HCT116 (cell line): Measurements from ENCODE around the gene CDH5. TPM values are rescaled to one million over a fixed set of nuclear protein-coding genes. Genes with fewer than 3 reads are reported as not detected.

ENCODE experiments used
- ATAC-seq: fragments of 200-7000 bp; cut with Tn5 transposase; 2 replicates; pipeline ENCODE4 v1.9.1; 2020; ENCODE audit warnings: mild to moderate bottlenecking, moderate library complexity
- BruUV-seq: library from RNA; stranded (reverse); fragments of 400-500 nt; replicated peaks from 2 replicates; lab custom pipeline; 2021; lab: Mats Ljungman, UMichigan
- CTCF ChIA-PET: fragments of 300-600 bp; sonication (Branson Sonifier 250); formaldehyde crosslinking; loops from one replicate; lab custom pipeline; 2021; ENCODE audit warnings: antibody characterized with exemption; lab: Charles Lee
- POLR2A ChIA-PET: fragments of 300-600, 350-600 bp; sonication (Branson Sonifier 250); formaldehyde crosslinking; loops from one replicate; lab custom pipeline; 2021; ENCODE audit warnings: antibody characterized with exemption; lab: Charles Lee
- RAD21 ChIA-PET, 2 experiments: fragments of 300-600 bp; sonication (Branson Sonifier 250); formaldehyde crosslinking; loops; one replicate each; lab custom pipeline; 2023; ENCODE audit warnings: low total read pairs in 2 of 2; ENCODE audit not compliant: uncharacterized antibody in 2 of 2, unreplicated experiment in 2 of 2, low non-redundant PET in 1 of 2; lab: Charles Lee
- DNase-seq: peaks from one replicate; pipeline ENCODE4 v3.0.0-alpha.2; 2010; ENCODE audit warnings: low read depth, low spot score
- H2AFZ ChIP-seq: fragments of 200-600 bp; shearing (Covaris generic), sonication (generic); 2 replicates; pipeline ENCODE4 v1.6.1; 2017; ENCODE audit warnings: low read depth, mixed run types, mixed read lengths, antibody characterized with exemption, low read length; ENCODE audit not compliant: poor library complexity, severe bottlenecking
- H3K27ac ChIP-seq: 2 replicates; pipeline ENCODE4 v1.5.1; 2012; ENCODE audit warnings: low read depth, low read length
- H3K27me3 ChIP-seq: fragments of 200-600 bp; sonication (generic); 2 replicates; pipeline ENCODE4 v1.6.1; 2016; ENCODE audit warnings: mixed run types, low read length, mixed read lengths; ENCODE audit not compliant: insufficient read depth
- H3K36me3 ChIP-seq, 2 experiments: fragments of 200-500 bp in 1 of 2; fragments of 200-600 bp in 1 of 2; sonication (Bioruptor generic) in 1 of 2; sonication (generic) in 1 of 2; 2 replicates each; pipeline versions ENCODE4 v1.5.1 to v1.6.1; 2014 to 2016; ENCODE audit warnings: low read length in 2 of 2, inconsistent platforms in 1 of 2, mixed read lengths in 1 of 2, mixed run types in 1 of 2; ENCODE audit not compliant: insufficient read depth in 2 of 2, control insufficient read depth in 1 of 2
- H3K4me1 ChIP-seq, 2 experiments: fragments of 200-600 bp in 1 of 2; sonication (generic) in 1 of 2; 2 replicates each; pipeline versions ENCODE4 v1.5.1 to v1.6.1; 2012 to 2017; ENCODE audit warnings: low read length in 2 of 2, inconsistent platforms in 1 of 2, mild to moderate bottlenecking in 1 of 2, mixed read lengths in 1 of 2, mixed run types in 1 of 2, moderate library complexity in 1 of 2; ENCODE audit not compliant: insufficient read depth in 2 of 2, control insufficient read depth in 1 of 2
- H3K4me2 ChIP-seq: fragments of 200-600 bp; sonication (generic); 2 replicates; pipeline ENCODE4 v1.6.1; 2017; ENCODE audit warnings: mixed run types, low read length, mixed read lengths
- H3K4me3 ChIP-seq, 2 experiments: fragments of 200-600 bp in 1 of 2; sonication (generic) in 1 of 2; replicated peaks in 1 of 2; 2 replicates each; pipeline ENCODE4 v1.5.1; 2011 to 2016; ENCODE audit warnings: low read length in 2 of 2, control low read depth in 1 of 2, low read depth in 1 of 2, mild to moderate bottlenecking in 1 of 2, mixed read lengths in 1 of 2, mixed run types in 1 of 2
- H3K79me2 ChIP-seq: fragments of 200-600 bp; sonication (generic); 2 replicates; pipeline ENCODE4 v1.6.1; 2017; ENCODE audit warnings: mild to moderate bottlenecking, mixed run types, low read length, moderate library complexity, mixed read lengths; ENCODE audit not compliant: insufficient read depth
- H3K9ac ChIP-seq: fragments of 200-600 bp; sonication (generic); 2 replicates; pipeline ENCODE4 v1.6.1; 2016; ENCODE audit warnings: low read length, mixed read lengths
- H3K9me2 ChIP-seq: fragments of 200-600 bp; sonication (generic), shearing (Covaris generic); 2 replicates; pipeline ENCODE4 v1.6.1; 2017; ENCODE audit warnings: mixed run types, mild to moderate bottlenecking, moderate library complexity; ENCODE audit not compliant: insufficient read depth
- H3K9me3 ChIP-seq, 2 experiments: fragments of 200-500 bp in 1 of 2; fragments of 200-600 bp in 1 of 2; sonication (Bioruptor generic) in 1 of 2; sonication (generic) in 1 of 2; 2 replicates each; pipeline ENCODE4 v1.6.1; 2014 to 2017; ENCODE audit warnings: low read length in 2 of 2, mixed read lengths in 2 of 2, inconsistent platforms in 1 of 2, low read depth in 1 of 2, mild to moderate bottlenecking in 1 of 2, mixed run types in 1 of 2, moderate library complexity in 1 of 2; ENCODE audit not compliant: control insufficient read depth in 1 of 2, insufficient read depth in 1 of 2
- H4K20me1 ChIP-seq: fragments of 200-600 bp; sonication (generic), shearing (Covaris generic); 2 replicates; pipeline ENCODE4 v1.6.1; 2017; ENCODE audit warnings: mixed run types, mild to moderate bottlenecking, moderate library complexity; ENCODE audit not compliant: insufficient read depth
- CBX3 ChIP-seq: IDR thresholded peaks from 2 replicates; pipeline ENCODE4 v1.6.1; 2012; ENCODE audit warnings: low read depth
- CEBPB ChIP-seq: IDR thresholded peaks from 2 replicates; pipeline ENCODE4 v1.6.1; 2012; ENCODE audit warnings: low read depth
- POLR2A ChIP-seq: IDR thresholded peaks from 2 replicates; pipeline ENCODE4 v1.7.0; 2011; ENCODE audit warnings: borderline replicate concordance; ENCODE audit not compliant: insufficient read depth, insufficient read length; ENCODE audit errors: extremely low read depth
- SP1 ChIP-seq: IDR thresholded peaks from 2 replicates; pipeline ENCODE4 v1.6.1; 2012; ENCODE audit warnings: low read depth
- SRF ChIP-seq: IDR thresholded peaks from 2 replicates; pipeline ENCODE4 v1.6.1; 2012; ENCODE audit warnings: low read depth
- TCF7L2 ChIP-seq: IDR thresholded peaks from 2 replicates; pipeline ENCODE4 v1.7.0; 2011; ENCODE audit warnings: borderline replicate concordance, inconsistent platforms; ENCODE audit not compliant: insufficient read depth, insufficient read length; ENCODE audit errors: extremely low read depth
- ZBTB33 ChIP-seq: IDR thresholded peaks from 2 replicates; pipeline ENCODE4 v1.6.1; 2011; ENCODE audit warnings: mild to moderate bottlenecking, low read length, moderate library complexity; ENCODE audit not compliant: insufficient replicate concordance; ENCODE audit errors: extremely low read depth
- ZFX ChIP-seq: fragments of 450-650 bp; IDR thresholded peaks from 2 replicates; pipeline ENCODE4 v1.6.1; 2017
- ZNF274 ChIP-seq: fragments of 200-500 bp; sonication (Bioruptor generic); IDR thresholded peaks from 2 replicates; pipeline ENCODE4 v1.6.1; 2014; ENCODE audit warnings: mild to moderate bottlenecking, low read depth, low read length, inconsistent platforms
- intact Hi-C: fragments of 100-400 bp; cut with micrococcal nuclease; formaldehyde crosslinking; loops from 2 replicates; pipeline ENCODE4 v1.10.0; 2022
- total RNA-seq: library from RNA; stranded (reverse); gene quantifications from one replicate; pipeline ENCODE4 v1.2.1, GENCODE V29; 2021; ENCODE audit not compliant: unreplicated experiment
- TF ChIP-seq, protein P1 (sequence below): IDR thresholded peaks from 2 replicates; pipeline ENCODE4 v1.6.1; 2012

Gene CDH5
- total RNA-seq, 1 experiment from 2014 or later = 0.15 TPM

- TF ChIP-seq TCF7L2 (no peak), ZFX (no peak), SRF (no peak), POLR2A (no peak), CBX3 (no peak)
Measured at GRCh38 chr16:66420396-66420795, 53.9 kb downstream of the CDH5 start (continued).

GRCh38 chr16:66421891-66422290 lies 55.4 kb downstream of the CDH5 start:
- Histone ChIP-seq H3K4me3 (no peak overlapping the region), H3K79me2 (no peaks in the 10 kb centered on the region), H3K4me2 (no peak overlapping the region), H3K9me2 (no peaks in the 10 kb centered on the region), H3K9ac (no peak overlapping the region), H3K4me1 (peaks cover 0 to 8% of the 10 kb centered on the region in 2 experiments; a peak in 1 of 4 replicates), H4K20me1 (no peaks in the 10 kb centered on the region), H3K27me3 (no peaks in the 10 kb centered on the region), H3K36me3 (no peaks in the 10 kb centered on the region), H2AFZ (no peak overlapping the region), H3K9me3 (no peaks in the 10 kb centered on the region), H3K27ac (no peak overlapping the region)
- DNase-seq (no peak), ATAC-seq (no peak)
- TF ChIP-seq SP1 (no peak), POLR2A (no peak), ZBTB33 (no peak), CEBPB (no peak), CBX3 (no peak), ZNF274 (no peak)
- TF ChIP-seq, protein P1, sequence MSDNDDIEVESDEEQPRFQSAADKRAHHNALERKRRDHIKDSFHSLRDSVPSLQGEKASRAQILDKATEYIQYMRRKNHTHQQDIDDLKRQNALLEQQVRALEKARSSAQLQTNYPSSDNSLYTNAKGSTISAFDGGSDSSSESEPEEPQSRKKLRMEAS = no peak
- ChIA-PET CTCF (interaction anchor here (1.0 kb wide), 1 partner anchor 15 kb away, joined by 3 read pairs; no protein-coding TSS in a partner anchor), RAD21 (no interaction called here), POLR2A (no interaction called here)
- intact Hi-C loops = no loop called here
- BruUV-seq = no TSS peak
